GM19035 (cell line): ENCODE data around the gene SLITRK3.

Source experiments
- ATAC-seq: cut with Tn5 transposase; IDR thresholded peaks from one replicate; pipeline ENCODE4 v1.9.1; 2021; ENCODE audit not compliant: unreplicated experiment

SLITRK3 gene, protein sequence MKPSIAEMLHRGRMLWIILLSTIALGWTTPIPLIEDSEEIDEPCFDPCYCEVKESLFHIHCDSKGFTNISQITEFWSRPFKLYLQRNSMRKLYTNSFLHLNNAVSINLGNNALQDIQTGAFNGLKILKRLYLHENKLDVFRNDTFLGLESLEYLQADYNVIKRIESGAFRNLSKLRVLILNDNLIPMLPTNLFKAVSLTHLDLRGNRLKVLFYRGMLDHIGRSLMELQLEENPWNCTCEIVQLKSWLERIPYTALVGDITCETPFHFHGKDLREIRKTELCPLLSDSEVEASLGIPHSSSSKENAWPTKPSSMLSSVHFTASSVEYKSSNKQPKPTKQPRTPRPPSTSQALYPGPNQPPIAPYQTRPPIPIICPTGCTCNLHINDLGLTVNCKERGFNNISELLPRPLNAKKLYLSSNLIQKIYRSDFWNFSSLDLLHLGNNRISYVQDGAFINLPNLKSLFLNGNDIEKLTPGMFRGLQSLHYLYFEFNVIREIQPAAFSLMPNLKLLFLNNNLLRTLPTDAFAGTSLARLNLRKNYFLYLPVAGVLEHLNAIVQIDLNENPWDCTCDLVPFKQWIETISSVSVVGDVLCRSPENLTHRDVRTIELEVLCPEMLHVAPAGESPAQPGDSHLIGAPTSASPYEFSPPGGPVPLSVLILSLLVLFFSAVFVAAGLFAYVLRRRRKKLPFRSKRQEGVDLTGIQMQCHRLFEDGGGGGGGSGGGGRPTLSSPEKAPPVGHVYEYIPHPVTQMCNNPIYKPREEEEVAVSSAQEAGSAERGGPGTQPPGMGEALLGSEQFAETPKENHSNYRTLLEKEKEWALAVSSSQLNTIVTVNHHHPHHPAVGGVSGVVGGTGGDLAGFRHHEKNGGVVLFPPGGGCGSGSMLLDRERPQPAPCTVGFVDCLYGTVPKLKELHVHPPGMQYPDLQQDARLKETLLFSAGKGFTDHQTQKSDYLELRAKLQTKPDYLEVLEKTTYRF

DNA sequence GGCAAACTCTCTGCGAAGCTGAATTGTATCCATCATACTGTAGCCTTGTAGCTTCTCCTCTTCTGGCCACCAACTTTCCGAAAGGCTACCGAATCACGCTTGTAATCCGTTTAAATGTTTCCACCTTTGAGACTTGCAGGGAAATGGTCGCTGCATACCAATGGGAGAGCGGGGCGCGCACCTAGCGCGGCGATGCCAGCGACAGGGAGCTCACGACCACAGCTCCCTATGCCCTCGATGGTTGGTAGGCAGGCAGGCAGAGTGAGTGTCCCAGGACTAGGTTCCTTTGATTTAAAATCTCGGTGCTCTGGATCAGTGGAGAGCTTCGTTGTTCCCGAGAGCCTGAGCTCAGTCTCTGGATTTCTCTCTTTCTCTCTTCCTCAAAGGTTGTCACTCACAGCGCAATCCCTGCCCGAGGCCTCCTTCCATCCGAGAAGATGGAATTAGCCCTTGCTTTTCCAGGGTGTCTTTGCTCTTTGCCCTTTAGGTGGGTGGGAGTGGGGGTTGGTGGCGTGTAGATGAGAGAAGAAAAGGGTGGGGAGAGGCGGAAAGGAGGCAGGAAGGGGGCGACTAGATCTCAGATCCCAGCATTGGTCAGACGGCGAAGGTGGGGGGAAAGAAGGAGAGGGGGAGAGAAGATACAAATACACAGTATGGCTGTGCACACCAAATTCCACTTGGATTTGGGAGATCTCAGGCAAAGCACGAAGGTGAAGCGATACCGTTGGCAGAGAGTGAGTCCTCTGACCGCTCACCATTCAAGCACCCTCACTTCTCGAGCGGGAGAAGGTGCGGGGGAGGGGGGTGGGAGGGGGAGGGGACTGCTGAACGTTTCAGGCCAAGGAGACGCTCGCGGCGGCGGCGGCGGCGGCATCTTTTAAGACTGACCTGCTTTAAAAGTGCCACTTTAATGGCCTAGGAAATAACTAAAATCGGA, at the start of gene SLITRK3:
TSS of gene SLITRK3 (minus strand) at position 745 of the 937 bp plus-strand sequence. CDS start 5,554 bp downstream, outside the sequence.
- no peak for ATAC-seq

DNA sequence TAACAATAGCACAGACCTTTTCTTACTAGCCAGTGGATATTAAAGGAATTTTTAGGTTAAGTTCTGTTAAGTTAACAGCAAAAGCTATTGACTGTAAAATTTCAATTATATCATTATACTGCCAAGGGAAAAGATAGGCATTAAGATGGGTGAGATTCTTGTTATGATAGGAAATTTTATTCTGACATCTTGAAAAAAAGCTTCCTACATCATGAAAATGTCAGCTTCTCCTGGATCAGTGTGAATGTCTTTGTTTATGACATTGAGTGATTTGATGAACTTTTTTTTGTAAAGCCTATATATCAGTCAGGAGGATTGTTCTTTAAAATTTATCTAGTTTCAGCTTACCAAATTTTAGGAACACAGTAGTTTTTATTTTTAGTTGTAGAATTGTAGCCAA, 47.4 kb upstream of the SLITRK3 start:
- ATAC-seq = no peak

GRCh38 chr3:165233501-165234195, 37.5 kb upstream of the SLITRK3 start:
- no peak for ATAC-seq

DNA sequence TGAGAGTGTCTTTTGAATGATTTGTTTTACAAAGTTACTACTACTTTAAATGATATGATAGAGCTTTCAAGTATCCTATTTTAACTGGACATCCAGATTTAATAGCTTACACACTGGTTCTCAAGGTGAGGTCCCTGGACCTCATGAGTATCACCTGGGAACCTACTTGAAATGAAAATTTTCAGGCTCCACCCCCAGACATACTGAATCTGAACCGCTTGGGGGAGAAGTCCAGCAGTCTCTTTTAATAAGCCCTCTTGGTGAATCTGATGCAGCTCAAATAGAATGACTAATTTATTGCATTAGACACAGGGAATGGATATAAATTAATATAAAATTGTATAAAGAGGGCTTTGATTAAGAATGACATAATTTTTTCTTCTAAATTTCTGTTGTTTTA, 29.4 kb upstream of the SLITRK3 start:
- ATAC-seq = no peak

DNA sequence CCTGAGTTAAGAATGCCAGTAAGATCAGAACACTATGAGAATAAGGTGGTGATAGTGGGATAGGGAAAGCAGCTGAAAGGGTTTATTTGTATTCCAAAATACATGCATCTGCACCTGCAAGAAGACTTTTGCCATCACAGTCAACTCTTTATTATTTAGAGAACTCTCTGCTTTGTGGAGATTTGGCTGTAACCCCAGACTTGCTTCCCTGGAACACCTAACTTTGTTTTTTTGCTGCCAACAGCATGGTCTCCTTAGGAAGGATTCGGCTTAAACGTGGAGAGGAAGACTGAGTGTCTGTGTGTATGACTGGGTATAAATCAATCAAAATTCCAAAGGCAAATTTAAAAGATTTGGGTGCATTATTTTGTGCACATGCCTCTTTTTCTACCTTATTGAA, 21.6 kb upstream of the SLITRK3 start:
- no peak for ATAC-seq

GRCh38 chr3:165212580-165212979, 16.4 kb upstream of the SLITRK3 start:
- ATAC-seq = no peak

DNA sequence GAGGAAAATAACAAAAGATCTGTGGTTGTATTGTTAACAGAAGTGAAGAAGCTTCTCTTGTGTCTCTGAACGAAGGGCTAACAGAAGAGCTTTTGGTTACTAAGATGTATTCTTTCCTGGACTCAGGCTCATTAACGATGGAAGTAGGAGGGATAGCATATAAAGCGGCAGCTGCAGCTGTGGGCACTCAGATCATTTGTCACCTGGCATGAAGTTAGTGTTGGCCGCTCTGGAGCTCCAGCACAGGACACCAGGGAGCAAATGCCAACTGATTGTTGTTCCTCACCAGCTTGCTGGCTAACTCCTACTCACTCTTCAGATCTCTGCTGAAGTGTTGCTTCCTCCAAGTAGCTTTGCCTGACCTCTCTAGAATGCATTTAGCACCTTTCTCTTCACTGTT, 15.5 kb upstream of the SLITRK3 start:
- no peak for ATAC-seq

- no peak for ATAC-seq
Measured at GRCh38 chr3:165210727-165211126, 14.5 kb upstream of the SLITRK3 start.

DNA sequence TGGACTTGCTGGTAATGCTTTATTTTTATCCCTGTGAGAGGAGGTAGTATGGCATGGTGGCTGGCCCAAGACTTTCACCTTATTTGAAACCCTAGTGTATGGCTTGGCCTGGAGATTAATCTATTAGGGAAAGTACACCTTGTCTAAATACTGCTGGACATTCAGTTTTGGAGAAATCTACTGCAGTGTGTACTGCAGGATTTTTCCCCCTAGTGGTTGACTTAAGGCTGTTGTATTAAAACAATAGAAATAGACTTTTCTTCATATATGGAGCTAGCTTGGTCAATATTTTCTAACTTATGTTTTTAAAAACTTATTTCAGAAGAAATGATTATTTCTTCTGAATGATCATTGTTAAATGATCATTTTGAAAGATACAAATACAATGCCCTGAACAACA, 13.9 kb upstream of the SLITRK3 start:
- no peak for ATAC-seq

GRCh38 chr3:165206454-165207266, 10.5 kb upstream of the SLITRK3 start:
- peak; percentile 97 for ATAC-seq

DNA sequence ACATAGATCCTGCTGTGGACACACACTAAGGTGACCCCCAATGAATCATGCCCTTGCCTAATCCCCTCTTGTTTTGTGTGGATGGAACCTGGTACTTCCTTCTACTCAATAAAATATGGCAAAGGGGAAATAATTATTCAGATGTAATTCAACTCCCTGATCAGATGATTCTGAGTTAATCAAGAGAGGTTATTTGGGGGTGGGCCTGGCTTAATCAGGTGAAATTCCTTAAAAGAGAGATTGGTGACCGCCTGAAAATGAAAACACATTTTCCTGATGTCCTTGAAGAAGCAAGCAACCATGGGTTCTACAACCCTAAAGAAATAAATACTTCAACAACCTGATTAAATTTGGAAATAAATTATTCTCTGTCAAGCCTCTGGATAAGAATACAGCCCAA, 8.3 kb upstream of the SLITRK3 start:
- ATAC-seq = no peak

GRCh38 chr3:165202995-165203394, 6.8 kb upstream of the SLITRK3 start:
- ATAC-seq = no peak

- ATAC-seq = no peak
Measured at GRCh38 chr3:165201964-165202363, 5.8 kb upstream of the SLITRK3 start.

DNA sequence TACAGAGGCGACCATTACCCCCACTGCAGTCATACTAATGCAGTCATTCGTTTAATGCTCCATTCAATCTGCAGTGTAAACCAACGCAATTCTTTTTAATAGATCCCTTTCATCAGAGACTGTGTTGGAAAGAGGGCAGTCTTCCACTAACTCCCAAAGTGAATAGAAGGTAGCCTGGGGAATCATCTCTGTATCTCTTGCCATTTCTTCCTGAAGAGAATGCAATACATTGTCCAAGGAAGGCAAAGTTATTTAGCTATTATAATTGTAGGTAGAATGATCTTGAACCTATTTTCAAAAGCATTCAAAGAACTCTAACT, 1.3 kb upstream of the SLITRK3 start:
- no peak for ATAC-seq

GRCh38 chr3:165196577-165197480, 645 bp upstream of the SLITRK3 start:
- ATAC-seq = no peak

DNA sequence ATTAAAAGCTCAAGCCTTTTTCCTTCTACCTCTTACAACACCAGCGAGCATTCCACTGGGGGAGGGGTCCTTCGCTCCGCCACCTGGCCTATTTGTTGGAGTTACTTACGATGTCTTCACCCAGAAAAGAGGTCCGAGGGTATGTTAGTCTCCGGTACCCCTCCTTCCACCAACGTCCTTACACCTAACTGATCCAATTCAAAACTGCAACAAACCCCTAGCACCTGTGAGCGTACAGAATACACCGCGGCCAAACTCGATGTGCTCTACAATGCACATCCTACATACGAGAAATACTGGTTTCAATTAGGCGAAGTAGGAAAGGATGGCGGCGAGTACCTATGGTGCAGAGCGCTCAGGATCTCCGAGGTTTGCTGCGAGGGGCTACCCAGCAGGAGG, 944 bp downstream of the SLITRK3 start:
- ATAC-seq = no peak

GRCh38 chr3:165194511-165195240, 1.5 kb downstream of the SLITRK3 start:
- ATAC-seq = no peak
